NCI-H748 treated with DMSO at 0.1 percent for 48 hours (cell line): ENCODE results near the gene THRB.

Source experiments
- DNase-seq: peaks from one replicate; lab custom pipeline; 2025; lab: John Stamatoyannopoulos, UW

The THRB gene

DNA sequence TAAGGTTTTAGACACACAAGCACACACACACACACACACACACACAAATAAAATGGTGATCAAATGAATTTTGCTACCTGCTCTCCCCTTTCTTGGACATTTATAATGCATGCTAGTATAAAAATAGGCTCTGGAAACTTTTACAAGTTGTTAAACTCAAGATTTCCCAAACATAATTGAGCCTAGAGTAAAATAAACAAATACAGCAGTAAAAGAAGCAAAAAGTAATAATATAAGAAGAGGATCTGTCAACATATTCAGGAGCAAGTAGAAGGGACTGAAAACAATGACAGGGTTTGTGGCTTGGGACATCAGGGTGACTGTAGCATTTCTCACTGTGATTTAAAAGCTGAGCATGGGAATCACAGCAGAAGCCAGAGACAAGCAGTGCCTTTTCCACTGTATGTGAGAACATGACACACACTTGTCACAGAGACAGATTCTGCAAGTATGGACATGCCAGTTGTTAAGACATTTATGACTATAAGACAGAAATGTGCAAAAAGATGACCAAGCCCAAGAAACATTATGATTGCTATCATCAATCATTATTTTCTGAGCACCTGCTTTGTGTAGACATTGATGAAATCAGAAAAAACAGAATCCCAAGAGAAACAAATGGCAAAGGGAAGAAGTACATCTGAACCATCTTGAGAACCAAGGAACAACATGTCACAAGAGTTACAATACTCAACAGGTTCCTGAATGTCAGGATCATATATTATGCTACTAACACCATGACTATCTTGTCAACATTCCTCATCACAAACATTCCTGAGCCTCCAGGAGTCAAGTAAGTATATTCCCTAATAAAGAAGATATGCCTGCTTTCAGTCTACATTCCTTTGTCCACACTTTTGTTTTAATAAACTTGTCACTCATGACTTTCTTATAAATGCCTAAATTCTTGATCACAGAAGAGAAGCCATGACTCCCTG lies 7.1 kb downstream of the THRB start:
- no peak for DNase-seq

DNA sequence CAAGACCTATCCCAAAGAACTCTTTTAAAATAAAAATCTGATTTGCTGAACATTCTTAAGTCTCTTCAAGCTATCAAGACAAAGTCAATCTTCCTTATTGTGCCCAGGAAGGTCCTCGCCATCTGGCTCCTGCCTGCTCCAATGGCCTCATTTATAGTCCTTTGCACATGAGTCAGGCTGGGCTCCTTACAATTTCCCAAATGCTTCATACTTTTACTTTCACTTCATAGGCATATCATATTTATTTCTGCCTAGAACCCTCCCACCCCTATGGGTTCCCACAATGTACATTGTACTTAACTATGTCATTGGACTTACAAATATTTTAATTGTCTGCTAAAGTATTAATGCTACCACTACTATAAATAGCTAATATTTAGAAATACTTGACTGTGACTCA lies 9.1 kb downstream of the THRB start:
- DNase-seq: no peak

DNA sequence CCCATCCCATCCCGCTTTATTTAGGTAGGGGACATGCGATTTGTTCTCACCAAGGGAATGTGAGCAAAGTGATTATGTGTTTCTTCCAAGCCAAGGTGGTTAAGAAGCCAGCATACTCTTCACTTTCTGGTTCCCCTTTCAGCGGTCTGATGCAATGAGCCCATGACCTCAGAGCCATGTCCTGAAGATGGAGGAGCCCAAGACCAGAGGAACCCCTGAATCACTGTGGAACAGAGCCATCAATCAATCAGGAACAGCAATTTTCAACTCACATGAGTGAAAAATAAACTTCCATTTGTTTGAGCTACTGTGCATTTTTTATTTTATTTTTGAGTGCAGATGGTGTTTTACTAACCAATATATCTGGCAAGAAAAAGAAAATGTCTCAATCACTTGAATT lies 10.8 kb downstream of the THRB start:
- DNase-seq: no peak

DNA sequence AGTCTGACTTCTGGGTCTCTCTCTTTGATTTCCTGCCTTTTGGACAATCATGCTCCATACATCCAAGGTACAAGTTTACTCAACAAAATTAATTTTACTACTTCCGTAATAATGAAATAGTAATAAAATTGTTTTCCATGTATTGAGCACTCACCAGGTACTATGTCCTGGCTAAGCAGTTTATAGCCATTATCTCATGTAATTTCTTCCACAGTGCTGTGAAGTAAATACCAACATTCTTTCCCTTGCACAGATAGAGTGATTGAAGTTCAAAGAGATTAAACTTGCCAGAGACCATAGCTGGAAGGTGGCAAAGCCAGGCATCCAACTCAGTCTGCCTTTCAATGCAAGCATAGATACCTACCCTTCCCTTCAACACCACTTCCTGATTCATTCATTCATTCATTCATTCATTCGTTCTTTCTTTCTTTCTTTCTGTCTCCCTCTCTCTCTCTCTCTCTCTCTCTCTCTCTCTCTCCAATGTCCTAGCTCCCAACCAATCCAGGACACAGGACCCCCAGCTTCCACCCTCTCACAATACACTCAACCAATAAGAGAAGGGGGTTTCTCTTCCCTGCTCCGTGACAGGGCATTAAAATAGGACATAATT lies 12.4 kb downstream of the THRB start:
- no peak for DNase-seq

DNA sequence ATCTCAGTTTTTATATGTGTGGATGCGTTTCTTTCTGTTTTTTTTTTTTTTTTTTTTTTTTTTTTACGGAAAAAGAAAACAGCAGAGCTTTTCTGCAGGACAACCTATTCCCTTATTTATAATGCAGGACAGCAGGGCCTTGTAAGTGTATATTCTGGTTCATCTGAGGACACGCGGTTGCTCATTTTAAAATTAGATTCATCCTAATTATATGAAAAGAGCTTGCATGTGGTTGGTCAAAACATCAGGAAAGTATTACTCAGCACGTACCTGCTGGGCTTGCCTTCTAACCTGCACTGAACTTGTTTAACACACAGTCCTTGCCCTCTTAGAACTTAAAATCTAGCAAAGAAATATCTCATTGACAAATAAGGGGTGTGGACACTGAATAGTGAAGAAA lies 13.5 kb downstream of the THRB start:
- no peak for DNase-seq

DNA sequence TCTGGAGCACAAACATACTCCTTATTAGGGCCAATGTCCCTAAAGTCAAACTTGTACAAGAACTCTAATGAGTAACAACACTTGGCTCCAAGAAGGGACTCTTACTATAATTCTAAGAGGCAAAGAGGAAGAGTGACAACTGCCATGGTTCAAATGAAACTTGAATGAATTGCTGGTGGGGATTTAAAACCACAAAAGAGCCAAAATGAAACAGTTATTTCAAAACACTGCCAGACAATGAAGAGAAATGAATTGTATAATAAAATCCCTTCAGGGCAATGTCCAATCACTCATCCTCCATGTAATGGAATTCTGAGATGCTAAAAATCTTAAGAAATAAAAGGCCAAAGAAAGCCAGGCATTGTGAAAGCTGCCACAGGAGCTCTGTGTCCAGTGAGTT lies 14.2 kb downstream of the THRB start:
- DNase-seq: no peak

DNA sequence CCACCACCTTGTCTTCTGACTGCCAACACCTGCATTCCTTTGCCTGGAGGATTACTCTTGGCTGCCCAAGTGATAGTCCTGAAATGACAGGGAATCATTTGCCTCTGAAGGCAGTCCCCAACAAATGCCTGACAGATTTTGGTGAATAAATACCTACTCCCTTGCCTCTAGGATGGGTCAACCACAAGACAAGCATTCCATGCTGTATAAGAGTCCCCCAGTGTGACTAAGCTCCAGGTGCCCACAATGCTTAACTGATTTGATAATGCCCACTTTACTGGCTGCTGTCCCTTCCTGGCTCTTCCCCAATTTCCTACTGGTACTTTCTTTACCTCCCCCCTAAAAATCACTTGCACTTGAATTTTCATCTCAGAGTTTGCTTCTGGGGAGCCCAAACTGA lies 14.8 kb downstream of the THRB start:
- no peak for DNase-seq

DNA sequence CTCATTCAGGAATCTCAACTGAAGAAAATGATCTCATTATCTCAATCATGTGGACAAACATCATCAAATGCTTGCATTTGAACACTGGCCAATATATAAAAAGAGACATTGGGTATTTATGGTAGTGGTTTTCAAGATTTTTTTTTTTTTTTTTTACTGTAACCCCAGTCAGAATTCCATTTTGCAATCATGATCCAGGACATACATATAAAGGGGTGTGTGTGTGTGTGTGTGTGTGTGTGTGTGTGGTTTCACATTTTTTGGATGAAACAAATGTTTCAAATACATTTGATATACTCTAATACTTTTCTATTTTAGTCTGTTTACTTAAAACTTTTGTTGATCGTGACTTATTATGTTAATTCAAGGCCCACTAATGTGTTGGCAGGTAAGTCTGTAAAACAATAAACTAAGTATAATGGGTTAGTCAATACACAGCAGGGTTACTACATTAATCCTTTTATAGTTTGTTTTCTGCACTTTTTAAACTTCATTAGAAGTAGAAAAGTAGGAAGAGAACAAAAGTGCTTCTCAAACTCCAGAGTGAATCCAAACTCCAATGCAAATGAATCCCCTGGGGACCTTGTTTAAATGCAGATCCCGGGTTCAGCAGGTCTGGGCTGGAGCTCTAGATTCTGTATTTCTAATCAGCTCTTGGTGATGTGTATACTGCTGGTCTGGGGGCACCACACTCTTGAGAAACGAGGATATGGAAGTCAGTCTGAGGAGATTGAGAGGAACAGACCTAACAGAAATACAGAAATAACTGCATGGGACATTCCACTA lies 17.6 kb downstream of the THRB start:
- no peak for DNase-seq

DNA sequence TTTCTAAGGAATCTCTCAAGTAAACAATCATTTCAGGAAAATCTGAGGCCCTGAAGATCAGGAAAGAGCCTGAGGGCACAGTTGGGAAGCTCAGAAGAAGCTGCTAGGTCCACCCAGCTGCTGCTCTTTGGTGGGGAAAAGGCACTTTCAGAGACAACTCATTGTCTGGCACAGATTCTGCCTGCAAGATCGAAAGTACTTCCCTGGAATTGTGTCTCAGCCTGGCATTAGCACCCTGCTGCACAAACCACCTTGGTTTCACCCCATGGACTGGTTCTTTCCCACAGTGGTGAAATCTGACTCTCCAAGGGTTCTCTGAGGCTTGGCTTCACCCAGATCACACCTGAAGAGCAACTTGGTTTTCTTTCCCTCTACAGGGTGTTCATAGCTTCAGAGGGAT lies 18.7 kb downstream of the THRB start:
- no peak for DNase-seq

DNA sequence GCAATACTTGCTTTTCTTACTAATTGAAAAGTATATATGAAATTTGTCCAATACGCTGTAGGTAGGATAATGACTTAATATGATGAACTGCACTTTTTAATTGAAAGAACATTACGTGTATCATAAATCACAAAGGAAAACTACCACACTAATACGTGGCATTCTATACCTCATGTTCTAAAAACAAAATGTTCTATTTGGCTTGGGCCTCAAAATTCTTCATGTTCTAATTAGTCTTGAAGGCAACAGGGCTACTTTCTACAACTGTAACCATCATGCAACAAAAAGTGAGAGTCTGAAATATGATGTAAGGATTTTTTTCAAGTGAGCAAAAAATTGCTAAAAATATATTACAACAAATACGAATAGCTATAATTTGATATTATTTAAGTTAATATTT lies 19.8 kb downstream of the THRB start:
- no peak for DNase-seq

DNA sequence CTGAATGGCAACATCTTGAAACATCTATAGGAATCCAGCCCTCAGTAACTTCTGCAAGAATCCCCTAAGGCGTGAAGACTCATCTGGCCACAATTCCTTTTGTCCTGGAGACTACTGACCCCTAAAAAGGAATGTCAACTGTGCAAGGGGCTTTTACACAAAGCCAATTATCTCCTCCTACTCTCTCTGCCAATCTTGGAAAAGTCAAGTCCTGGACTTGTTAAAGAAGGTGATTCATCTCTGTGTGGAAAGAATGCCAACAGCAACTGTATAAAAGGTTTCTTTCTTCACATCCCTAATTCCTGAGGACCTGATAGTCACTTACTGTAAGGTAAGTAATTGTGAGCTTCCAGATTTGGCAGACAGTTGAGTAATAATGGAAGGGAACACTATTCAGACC lies 22.3 kb downstream of the THRB start:
- DNase-seq: no peak

DNA sequence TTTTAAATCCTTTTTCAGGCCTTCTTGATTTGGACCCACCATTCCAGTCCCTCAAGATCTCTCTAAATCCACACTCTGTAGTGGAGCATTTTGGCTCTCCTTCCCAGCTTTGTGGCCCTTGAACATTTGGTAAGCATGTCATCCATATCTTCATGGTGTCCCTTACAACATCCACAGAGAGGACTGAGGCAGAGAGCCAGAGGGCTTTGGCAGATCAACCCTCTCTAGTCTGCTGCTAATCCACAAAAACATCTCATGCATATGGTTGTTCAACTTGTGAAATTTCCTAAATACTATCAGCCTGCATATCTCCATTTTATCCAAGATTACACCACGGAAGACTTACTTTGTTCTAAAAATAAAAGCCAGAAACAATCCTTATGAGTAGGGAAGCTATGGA lies 23.2 kb downstream of the THRB start:
- no peak for DNase-seq

DNA sequence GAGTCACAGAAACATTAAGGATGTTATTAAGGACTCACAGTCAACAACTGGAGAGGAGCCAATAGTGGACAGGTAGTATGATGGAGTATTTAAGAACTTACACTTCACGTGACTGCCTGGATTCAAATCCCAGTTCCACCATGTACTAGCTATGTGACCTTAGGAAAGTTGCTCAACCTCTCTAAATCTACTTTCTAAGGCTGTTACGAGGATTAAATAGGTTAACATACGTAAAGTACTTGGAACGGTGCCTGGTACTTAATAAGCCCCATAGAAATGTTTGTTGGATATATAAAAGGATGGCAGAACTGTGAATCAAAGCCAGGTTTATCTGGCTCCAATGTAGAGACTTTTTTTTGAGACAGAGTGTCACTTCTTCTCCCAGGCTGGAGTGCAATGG lies 24.4 kb downstream of the THRB start:
- DNase-seq: no peak

DNA sequence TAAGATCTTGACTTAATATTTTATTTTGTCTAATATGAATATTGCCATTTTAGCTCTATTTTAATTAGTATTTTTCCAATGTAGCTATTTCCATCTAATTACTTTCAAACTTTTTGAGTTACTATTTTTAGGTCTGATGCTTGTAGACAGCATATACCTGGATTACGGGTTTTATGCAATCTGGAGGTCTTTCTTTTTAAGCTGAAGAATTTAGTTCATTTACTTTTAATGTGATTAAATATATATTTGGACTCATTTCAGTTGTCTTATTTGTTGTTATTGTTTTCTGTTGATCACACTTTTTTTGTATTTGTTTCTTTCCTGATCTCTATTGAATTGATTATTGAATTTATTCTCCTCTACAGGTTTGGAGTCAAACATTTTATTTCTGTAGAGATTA lies 30.3 kb downstream of the THRB start:
- no peak for DNase-seq

DNA sequence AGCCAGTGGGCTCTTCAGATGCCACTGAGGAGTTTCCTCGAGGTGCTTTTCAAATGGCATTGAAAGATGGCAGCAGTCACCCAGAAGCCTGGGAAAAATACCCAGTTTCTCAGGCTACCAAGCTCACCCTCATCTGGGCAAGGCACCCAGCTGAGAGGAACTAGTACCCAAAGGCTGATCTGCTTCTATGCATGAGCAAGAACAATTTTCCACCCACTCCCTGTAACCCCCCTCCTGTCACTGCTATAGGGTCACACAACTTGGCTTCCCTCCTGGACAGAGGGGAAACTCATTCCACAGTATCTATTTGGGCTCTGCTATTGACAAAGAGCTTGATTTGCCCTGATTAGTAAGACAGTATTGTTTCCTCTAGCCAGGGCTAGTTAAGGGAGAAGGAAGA lies 31.9 kb downstream of the THRB start:
- DNase-seq: no peak

DNA sequence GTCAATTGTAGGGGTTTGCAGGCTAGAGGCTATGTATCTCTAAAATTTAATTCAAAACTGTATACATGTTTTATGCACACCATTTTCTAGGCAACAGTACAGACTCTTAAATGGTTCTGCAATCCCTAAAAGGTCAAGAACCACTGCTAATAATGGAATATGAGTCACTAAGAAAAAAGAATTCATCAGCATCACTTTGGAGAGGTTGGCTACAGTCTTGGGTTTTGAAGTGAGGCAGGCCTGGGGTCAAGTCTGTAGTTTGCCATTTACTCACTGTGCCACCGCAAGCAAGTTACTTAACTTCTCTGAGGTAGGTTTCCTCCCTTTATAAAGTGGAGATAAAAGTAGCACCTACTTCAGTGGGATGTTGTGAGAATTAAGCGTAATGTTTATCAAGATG lies 33.7 kb downstream of the THRB start:
- no peak for DNase-seq

DNA sequence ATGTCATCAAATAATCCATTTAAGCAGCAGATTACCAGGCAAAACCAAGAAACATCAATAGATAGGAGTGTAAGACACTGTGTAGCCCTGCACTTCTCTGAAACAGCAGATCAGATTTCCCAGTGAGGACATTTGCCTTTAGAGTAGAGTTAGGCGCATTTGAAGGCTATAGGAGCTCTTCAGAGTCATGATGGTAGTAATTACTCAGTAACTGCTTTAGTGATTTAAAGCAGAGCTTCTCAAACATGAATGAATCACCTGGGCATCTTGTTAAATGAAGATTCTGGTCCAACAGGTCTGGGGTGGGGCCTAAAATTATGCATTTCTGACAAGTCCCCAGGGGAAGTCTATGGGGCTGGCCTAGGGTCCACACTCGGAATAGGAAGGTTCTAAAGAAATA lies 36.9 kb downstream of the THRB start:
- no peak for DNase-seq

DNA sequence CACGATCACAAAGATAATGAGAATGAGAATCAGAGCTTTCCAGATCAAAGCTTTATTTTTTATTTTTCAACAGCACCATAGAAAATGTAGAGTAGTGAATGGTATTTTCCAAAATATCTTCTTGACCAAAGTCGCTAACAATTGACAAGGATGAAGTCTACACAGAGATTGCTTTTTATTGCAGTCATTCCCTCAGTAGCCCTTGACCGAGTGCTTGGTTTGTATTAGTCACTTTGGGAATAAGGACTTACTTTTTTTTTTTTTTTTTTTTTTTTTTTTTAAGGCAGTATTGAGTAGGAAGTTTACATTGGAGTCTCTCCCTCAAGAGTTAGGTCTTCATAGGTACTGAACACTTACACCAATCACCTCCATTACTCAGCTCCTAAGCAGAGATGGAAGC lies 39.8 kb downstream of the THRB start:
- DNase-seq: no peak

DNA sequence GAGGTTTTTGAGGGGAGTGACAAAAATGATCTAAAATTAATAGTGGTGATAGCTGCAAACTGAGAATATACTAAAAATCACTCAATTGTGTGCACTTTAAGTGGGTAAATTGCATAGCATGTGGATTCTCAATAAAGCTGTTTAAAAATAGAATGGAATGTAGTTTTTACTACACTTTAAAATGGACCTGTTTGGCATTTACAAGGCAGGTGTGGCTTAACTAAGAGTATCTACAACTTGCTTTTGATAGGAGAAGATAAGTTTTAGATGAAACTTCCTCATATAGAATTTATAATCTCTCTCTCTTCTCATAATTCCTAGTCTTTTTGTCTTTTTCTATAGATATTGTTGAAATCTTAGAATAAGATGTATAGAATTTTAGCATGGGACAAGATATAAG lies 40.3 kb downstream of the THRB start:
- no peak for DNase-seq

DNA sequence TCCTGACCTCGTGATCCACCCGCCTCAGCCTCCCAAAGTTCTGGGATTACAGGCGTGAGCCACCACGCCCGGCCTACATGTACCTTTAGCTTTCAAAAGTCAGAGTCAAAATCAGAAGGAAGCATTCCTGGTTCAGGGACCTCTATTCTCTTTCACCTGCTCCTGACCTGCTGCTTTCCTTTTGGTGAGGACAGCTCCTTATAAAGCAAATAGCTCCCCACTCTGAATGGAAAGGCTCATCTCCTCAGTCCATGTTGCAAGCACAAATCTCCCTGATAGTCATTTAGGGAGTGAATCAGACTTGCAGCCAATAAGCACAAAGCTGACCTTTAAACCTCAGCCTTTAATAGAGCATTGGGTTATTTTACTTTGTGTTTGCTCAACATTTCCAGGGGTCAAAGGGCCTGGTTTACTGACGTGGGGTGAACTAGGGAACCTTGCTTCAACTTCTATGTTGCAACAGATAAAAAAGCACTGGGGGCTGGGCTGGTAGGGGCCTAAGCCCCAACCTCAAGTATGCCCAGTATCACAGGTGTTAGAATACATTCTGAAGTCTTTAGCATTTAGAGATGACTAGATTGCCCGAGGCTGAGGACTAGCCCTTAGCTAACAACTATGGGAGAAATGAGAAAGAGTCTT lies 43.1 kb downstream of the THRB start:
- no peak for DNase-seq

DNA sequence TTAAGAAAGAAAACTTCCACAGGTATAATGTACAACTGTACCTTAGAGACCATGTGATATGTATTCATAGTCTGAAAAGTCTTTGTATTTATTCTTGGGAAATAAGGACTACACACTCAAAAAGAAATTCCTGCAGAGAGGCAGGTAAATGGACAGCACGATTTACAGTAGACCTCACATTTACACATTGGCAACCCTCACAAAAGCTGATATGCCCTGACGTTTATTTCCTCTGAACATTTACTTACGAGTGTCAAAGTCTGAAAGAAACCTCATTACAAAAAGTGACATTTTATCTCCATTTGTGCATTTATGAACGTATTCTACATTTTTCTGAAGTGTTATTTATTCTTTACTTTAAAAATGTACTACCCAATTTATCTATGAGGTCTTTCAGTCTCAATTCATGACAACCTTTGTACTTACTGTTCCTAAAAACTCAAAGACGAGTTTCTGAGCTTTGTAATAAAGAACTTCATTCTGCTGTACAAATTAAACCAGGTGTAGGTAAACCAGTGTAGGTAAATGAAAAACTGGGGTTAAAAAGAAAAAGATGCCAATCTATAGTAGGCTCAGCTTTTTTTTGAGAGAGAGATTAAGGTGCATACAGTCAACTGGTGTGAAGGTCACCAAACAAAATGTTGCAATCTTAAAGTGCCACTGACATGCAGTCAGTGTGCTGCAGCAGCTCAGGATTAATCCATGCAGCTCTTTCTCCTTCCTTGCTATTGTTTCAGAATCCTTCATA lies 44.3 kb downstream of the THRB start:
- no peak for DNase-seq

DNA sequence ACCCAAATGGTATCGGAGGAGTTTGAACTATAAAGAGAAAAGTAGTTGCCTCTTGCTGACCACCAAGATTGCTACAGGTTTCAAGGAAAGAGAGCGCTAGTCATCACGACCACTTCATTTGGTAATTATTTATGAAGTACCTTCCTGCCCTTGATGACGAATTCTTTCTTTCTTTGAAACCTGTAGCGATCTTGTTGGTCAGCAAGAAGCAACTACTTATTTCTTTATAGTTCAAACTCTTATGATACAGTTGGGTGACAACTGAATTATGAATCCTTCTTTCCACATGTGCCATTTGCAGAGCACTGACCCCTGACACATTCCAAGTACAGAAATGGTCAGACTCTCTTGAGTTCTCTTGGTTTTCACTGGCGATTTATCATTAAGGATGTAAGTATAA lies 46.8 kb downstream of the THRB start:
- DNase-seq: no peak
